ENCODE data around the gene HLF. TPM values are rescaled to one million over a fixed set of nuclear protein-coding genes. Genes with fewer than 3 reads are reported as not detected.
A peak's percentile ranks its signal among the peaks of the same experiment; 100 is the strongest.

HLF gene
- total RNA-seq, 4 donors from 2014 or later: 59.4 to 186 (median 126) TPM

DNA sequence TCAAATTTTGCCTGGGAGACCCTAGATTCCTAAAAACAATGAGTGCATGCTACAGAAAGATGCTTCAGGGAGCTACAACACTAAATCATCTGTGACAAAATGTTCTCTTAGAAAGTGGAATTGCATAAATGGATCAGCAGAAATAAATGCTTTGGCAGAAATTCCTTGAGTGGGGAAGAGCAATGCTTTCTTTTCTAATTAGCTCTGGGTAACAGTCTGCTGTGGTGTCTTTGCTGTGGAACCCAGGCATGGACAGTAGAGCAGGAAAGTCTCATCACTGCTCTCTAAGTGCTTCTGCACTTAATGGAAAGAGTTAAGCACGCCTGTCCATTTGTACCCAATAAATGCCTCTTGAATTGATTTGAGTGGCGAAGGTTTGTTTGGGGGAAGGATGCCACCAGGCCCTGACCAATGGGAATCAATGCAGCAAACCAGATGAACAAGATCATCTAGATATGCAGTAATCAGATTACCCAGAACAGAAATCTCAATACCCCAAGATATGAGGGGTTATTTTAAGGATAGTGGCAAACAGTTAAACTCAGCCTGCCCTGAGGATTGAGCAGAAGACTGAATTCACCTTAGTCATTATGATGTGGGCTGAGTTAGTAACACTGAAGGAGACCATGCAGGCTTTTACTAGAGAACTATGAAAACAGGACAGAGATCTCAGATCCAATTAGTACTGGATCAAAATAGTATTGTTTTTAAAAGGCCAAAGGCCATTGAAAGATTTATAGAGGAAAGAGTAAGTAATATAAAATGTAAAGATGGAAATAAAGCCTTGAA, 13.6 kb downstream of the HLF start:
- peaks cover 0 to 9% of the 10 kb centered on the region in 2 donors for H3K36me3 ChIP-seq
- no peaks in the 10 kb centered on the region for H3K27me3 ChIP-seq
- peaks cover 51 to 100% (median 68%) of the 10 kb centered on the region in 3 donors for H3K4me1 ChIP-seq
- no peak for ATAC-seq
- no peak overlapping the region for H3K4me3 ChIP-seq
- WGBS, 2 donors (ENCODE audit: low coverage in 1 of 2): 85% methylated on average over 2 of the region's 2 CpGs; no CpG with 5 or more reads in 1 of the 2 donors
- H3K9me3 ChIP-seq: no peaks in the 10 kb centered on the region
- H3K27ac ChIP-seq: peak overlapping the region; percentile 91 to 97 (median 94)
- no peak for TF ChIP-seq POLR2AphosphoS5 (IDR thresholded peaks at IDR 0.05)
- no peak for TF ChIP-seq POLR2A (IDR thresholded peaks at IDR 0.05)
- no peak for TF ChIP-seq EP300 (IDR thresholded peaks at IDR 0.05)
- TF ChIP-seq, protein P1, sequence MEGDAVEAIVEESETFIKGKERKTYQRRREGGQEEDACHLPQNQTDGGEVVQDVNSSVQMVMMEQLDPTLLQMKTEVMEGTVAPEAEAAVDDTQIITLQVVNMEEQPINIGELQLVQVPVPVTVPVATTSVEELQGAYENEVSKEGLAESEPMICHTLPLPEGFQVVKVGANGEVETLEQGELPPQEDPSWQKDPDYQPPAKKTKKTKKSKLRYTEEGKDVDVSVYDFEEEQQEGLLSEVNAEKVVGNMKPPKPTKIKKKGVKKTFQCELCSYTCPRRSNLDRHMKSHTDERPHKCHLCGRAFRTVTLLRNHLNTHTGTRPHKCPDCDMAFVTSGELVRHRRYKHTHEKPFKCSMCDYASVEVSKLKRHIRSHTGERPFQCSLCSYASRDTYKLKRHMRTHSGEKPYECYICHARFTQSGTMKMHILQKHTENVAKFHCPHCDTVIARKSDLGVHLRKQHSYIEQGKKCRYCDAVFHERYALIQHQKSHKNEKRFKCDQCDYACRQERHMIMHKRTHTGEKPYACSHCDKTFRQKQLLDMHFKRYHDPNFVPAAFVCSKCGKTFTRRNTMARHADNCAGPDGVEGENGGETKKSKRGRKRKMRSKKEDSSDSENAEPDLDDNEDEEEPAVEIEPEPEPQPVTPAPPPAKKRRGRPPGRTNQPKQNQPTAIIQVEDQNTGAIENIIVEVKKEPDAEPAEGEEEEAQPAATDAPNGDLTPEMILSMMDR (IDR thresholded peaks at IDR 0.05): no peak

DNA sequence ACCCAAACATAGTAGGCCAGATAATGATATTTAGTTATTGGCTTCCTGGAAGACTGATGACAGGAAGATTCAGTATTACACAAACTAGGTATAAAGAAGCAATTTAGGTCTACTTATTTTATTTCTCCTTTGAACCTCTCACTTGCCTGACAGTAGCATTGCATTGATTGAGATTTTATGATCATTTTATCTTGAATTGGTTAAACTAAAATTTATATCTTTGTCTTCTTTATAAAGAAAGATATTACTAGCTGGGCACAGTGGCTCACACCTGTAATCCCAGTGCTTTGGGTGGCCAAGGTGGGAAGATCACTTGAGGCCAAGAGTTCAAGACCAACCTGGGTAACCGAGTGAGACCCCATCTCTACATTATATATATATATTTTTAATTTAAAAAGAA, 14.4 kb downstream of the HLF start:
- peak overlapping the region; percentile 91 to 97 (median 94) for H3K27ac ChIP-seq
- H3K4me1 ChIP-seq: peaks cover 59 to 100% (median 70%) of the 10 kb centered on the region in 3 donors
- no peak overlapping the region for H3K4me3 ChIP-seq
- H3K9me3 ChIP-seq: no peaks in the 10 kb centered on the region
- H3K27me3 ChIP-seq: no peaks in the 10 kb centered on the region
- no peak for TF ChIP-seq POLR2A (IDR thresholded peaks at IDR 0.05)
- TF ChIP-seq, protein P1 (IDR thresholded peaks at IDR 0.05): no peak
- H3K36me3 ChIP-seq: peaks cover 0 to 9% of the 10 kb centered on the region in 2 donors
- 90 to 94% methylated on average over 1 of the region's 1 CpG for WGBS, 2 donors (ENCODE audit: low coverage in 1 of 2)
- ATAC-seq: no peak

DNA sequence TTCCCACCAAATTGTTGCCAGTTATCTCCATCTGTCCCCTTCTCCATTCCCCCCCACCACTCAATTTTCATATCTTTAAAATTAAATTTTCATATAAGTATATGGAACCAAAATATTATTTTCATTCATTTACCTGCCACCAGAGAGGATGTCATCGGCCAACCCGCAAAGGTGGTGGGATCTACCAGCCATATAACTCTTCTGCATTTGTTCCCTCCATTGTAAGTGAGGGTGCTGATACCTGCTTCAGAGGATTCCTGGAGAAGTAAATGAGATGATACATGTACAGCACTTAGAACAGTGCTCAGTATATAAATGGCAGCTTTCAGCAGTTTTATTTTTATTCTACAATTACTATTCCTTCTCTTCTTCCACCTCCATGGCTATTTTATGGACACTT, 15.0 kb downstream of the HLF start:
- peak overlapping the region; percentile 94 to 99 (median 96) for H3K27ac ChIP-seq
- peaks cover 62 to 100% (median 68%) of the 10 kb centered on the region in 3 donors for H3K4me1 ChIP-seq
- H3K27me3 ChIP-seq: no peaks in the 10 kb centered on the region

DNA sequence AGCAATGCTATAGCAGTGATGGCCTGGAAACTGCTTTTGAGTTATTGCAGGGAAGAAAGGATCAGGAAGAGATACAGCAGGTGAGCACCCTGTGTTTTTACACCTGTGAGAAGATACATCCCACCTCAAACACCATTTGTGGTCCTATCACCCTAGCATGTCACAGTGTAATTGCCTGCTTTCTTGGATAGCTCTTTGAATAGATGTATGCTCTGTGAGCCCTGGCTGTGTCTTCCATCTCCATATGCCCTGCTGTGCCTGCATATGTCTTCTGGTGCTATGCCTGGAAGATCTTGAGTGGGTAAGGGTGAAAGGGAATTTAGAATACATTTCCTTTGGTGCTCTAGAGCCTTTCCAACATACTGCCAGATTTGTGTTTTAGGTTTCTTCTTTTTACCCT, 15.5 kb downstream of the HLF start:
- peak overlapping the region; percentile 94 to 99 (median 96) for H3K27ac ChIP-seq
- H3K4me1 ChIP-seq: peaks cover 62 to 100% (median 68%) of the 10 kb centered on the region in 3 donors
- TF ChIP-seq, protein P1 (IDR thresholded peaks at IDR 0.05): no peak
- TF ChIP-seq EP300 (IDR thresholded peaks at IDR 0.05): no peak
- TF ChIP-seq POLR2A (IDR thresholded peaks at IDR 0.05): no peak
- no peak for TF ChIP-seq POLR2AphosphoS5 (IDR thresholded peaks at IDR 0.05)
- no peak overlapping the region for H3K4me3 ChIP-seq
- H3K9me3 ChIP-seq: no peaks in the 10 kb centered on the region
- H3K27me3 ChIP-seq: no peaks in the 10 kb centered on the region
- ATAC-seq: no peak
- H3K36me3 ChIP-seq: peaks cover 0 to 9% of the 10 kb centered on the region in 2 donors

More for the DNA sequence above, 15.0 kb downstream of the HLF start:
- WGBS, 2 donors (ENCODE audit: low coverage in 1 of 2): 73 to 96% methylated on average over 2 of the region's 2 CpGs
- H3K9me3 ChIP-seq: no peaks in the 10 kb centered on the region
- no peak for TF ChIP-seq POLR2AphosphoS5 (IDR thresholded peaks at IDR 0.05)
- H3K4me3 ChIP-seq: no peak overlapping the region
- no peak for ATAC-seq
- H3K36me3 ChIP-seq: peaks cover 0 to 9% of the 10 kb centered on the region in 2 donors

DNA sequence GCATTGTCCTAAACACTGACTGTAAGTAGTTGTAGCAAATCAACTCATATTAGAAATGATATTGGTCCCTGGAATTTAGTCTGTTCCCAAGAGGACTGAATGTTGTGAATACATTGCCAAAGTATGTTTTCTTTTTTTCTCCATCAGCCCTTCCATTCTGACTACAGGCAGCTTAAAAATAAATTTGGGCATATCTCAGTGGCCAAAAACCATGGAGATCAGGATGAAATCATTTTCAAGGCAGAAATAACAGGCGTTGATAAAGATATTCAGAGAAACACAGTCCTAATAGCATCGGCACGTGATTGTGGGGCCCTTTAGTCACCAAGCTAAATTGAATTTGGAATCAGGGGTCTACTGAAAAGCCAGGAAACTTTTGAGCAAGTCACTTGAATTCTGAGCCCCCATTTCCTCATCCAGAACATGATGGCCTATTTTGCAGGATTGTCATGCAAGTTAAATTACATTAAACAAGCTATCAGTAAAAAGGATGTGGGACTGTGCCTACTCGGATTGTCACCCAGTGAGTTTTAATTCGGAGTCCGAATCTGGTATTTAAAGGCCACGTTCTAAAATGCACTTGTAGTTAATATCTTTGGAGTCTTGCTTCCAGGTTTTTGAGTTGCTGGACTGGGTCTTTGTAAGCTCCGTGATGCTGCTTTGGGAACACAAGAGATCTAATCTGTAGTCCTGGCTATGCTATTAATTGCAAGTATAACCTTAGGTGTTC, 17.1 kb downstream of the HLF start:
- ATAC-seq: no peak
- no peak overlapping the region for H3K4me3 ChIP-seq

More for the DNA sequence above, 17.1 kb downstream of the HLF start:
- Histone ChIP-seq H3K27ac (peak overlapping the region; percentile 94 to 99 (median 96)), H3K9me3 (no peaks in the 10 kb centered on the region), H3K36me3 (peaks cover 0 to 9% of the 10 kb centered on the region in 2 donors), H3K4me1 (peaks cover 59 to 100% (median 60%) of the 10 kb centered on the region in 3 donors), H3K27me3 (no peaks in the 10 kb centered on the region)
- TF ChIP-seq, protein P1 (IDR thresholded peaks at IDR 0.05): no peak
- TF ChIP-seq POLR2AphosphoS5 (IDR thresholded peaks at IDR 0.05): peak; percentile 55
- 49% methylated on average over 8 of the region's 8 CpGs for WGBS, 2 donors (ENCODE audit: low coverage in 1 of 2)
